GM12872 (cell line): ENCODE results near the gene STAT1.

Experiments
- TF ChIP-seq, protein P1 (sequence below): IDR thresholded peaks from 3 replicates; pipeline ENCODE4 v1.5.1; 2011; ENCODE audit warnings: low read depth, mild to moderate bottlenecking, low read length, moderate library complexity; ENCODE audit not compliant: insufficient read depth

The STAT1 gene

DNA sequence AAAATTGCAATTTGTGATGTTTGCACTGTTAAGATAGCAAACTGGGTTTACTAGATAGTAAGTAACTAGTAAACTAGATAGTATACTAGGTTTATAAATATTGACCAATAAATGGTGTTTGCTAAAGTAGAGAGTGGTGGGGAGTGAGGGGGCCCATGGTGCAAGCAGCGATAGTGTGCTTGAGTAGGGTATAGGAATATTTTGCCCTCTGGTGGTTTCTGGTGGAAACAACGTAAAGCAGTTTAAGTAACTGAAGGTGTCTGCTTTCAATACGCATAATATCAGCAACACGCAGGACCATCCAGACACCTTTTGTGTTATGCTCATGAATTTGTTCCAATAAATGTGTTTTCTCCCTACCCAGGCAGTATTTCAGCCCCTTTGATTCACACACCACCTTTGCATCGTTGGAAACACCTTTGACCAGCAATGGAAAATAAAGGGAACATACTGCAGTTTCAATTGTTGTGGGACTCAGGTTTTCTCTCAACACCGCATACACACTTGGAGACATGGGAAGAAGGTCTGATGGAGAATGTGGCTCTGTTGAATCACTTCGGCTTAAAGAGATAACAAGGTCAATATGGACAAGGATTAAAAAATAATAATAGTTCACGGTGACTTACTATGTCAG is 16.7 kb upstream of the STAT1 start:
- TF ChIP-seq, protein P1, sequence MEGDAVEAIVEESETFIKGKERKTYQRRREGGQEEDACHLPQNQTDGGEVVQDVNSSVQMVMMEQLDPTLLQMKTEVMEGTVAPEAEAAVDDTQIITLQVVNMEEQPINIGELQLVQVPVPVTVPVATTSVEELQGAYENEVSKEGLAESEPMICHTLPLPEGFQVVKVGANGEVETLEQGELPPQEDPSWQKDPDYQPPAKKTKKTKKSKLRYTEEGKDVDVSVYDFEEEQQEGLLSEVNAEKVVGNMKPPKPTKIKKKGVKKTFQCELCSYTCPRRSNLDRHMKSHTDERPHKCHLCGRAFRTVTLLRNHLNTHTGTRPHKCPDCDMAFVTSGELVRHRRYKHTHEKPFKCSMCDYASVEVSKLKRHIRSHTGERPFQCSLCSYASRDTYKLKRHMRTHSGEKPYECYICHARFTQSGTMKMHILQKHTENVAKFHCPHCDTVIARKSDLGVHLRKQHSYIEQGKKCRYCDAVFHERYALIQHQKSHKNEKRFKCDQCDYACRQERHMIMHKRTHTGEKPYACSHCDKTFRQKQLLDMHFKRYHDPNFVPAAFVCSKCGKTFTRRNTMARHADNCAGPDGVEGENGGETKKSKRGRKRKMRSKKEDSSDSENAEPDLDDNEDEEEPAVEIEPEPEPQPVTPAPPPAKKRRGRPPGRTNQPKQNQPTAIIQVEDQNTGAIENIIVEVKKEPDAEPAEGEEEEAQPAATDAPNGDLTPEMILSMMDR = peak; percentile 78

DNA sequence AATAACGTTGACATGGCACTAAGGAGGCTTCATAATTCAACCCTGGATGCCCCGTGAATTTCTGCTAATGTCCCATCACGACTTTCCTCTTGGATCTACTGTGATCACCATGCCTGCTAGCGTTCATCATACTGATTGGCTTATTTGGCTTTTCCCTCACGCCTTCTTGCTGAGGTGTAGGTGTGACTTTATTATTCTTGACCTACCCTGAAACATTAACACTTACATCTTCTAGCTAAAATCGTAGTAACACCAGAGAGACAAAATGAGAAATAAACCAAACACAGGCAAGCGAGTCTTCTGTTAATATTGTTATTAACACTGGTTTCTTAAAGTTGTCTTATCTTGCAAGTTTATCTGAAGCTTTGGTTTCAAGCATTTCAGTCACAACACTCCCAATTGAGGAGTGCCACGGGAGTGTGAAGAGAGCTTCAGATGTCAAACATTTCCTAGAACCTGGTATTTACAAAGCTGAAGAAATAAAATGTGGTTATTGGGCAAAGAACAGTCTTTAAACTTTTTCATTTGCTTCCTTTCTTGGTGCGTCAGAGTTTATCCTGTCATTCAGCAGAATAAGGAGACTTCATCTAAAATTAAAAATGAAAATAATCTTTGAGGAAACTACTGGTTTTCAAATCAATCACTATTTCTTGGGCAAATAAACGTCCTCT is 15.4 kb upstream of the STAT1 start:
- TF ChIP-seq, protein P1 = no peak

- TF ChIP-seq, protein P1 = no peak
These were observed 12.4 kb upstream of the STAT1 start for GRCh38 chr2:191026377-191026776.

DNA sequence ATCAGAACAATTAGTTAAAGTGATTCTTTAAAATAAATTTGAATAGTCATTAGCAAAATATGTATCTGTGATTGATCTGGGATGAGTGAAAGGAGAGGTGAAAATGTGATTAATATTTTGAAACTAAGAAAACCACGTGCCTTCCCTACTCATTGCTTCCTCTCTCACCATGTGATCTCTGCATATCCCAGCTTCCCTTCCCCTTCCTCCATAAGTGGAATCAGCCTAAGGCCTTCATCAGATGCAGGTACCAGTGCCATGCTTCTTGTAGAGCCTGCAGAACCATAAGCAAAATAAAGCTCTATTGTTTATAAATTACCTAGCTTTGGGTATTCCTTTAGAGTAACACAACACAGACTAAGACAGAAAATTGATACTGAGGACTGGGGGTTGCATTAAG is 11.2 kb upstream of the STAT1 start:
- TF ChIP-seq, protein P1 = no peak

- TF ChIP-seq, protein P1 = no peak
These were observed 9.3 kb upstream of the STAT1 start for GRCh38 chr2:191023235-191023679.

DNA sequence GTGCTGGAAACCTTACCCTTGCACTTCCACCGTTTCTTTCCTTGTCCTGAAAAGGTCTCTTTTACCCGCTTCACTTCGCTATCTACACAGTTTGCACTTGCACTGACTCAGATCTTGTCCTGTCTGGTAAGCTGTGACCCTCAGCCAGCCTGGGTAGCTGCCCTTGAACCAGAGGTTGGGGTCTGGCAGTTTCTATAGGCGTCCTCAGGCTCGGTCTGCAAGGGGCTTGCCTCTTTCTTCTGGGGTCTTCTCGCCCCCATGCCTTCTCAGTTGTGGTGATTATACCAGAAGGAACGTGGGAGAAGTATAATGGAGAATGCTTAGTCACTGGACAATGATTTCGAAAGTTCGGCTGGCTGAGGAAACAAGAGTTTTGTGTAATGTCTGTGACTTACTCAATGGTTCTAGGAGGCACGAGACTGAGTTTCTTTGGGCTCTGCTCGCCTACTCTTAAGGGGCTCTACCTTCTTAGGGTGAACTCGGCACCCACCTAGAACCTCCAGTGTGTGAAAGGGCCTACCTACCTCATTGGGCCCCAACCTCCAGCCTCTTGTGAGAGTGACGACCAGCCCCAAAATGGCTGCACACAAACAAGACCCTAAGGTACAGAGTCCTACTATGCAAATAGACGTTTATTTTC is 6.9 kb upstream of the STAT1 start:
- TF ChIP-seq, protein P1 = no peak

GRCh38 chr2:191020221-191020741 is 6.3 kb upstream of the STAT1 start:
- TF ChIP-seq, protein P1 = no peak
